SJCRH30 (cell line): ENCODE data around the gene PTPRE. TPM values are rescaled to one million over a fixed set of nuclear protein-coding genes. Genes with fewer than 3 reads are reported as not detected.

Source experiments
- DNase-seq, 2 experiments: peaks; one replicate each; pipeline ENCODE4 v3.0.0-alpha.2; 2015 to 2020
- H3K27ac ChIP-seq: fragments of 250-450 bp; sonication (Bioruptor Pico); 2 replicates; pipeline ENCODE4 v1.5.1; 2020; ENCODE audit warnings: mild to moderate bottlenecking, moderate library complexity
- H3K27me3 ChIP-seq: fragments of 250-450 bp; sonication (Bioruptor Pico); 2 replicates; pipeline ENCODE4 v1.5.1; 2020; ENCODE audit warnings: mild to moderate bottlenecking, moderate library complexity
- H3K36me3 ChIP-seq: fragments of 250-450 bp; sonication (Bioruptor Pico); 2 replicates; pipeline ENCODE4 v1.5.1; 2020; ENCODE audit warnings: mild to moderate bottlenecking, moderate library complexity
- H3K4me1 ChIP-seq: fragments of 250-450 bp; sonication (Bioruptor Pico); 2 replicates; pipeline ENCODE4 v1.5.1; 2020; ENCODE audit warnings: mild to moderate bottlenecking, moderate library complexity
- H3K4me3 ChIP-seq: fragments of 250-450 bp; sonication (Bioruptor Pico); 2 replicates; pipeline ENCODE4 v1.5.1; 2020; ENCODE audit warnings: mild to moderate bottlenecking, moderate library complexity
- H3K9me3 ChIP-seq: fragments of 250-450 bp; sonication (Bioruptor Pico); replicated peaks from 2 replicates; pipeline ENCODE4 v1.5.1; 2020; ENCODE audit warnings: mild to moderate bottlenecking, moderate library complexity
- total RNA-seq: library from RNA; depleted of rRNA; stranded (reverse); fragments of >200 nt; shearing (Covaris generic); gene quantifications from 2 replicates; pipeline ENCODE4 v1.2.3, GENCODE V29; 2014

The PTPRE gene
- total RNA-seq, 1 experiment from 2014 or later = 5.2 TPM

- no peaks in the 10 kb centered on the region for H3K36me3 ChIP-seq
- H3K4me1 ChIP-seq = peaks cover 35% of the 10 kb centered on the region
- no peak overlapping the region for H3K27ac ChIP-seq
- H3K4me3 ChIP-seq = no peak overlapping the region
- H3K27me3 ChIP-seq = no peaks in the 10 kb centered on the region
- DNase-seq = no peak
- peaks cover 4% of the 10 kb centered on the region; the same call in 1 of the 2 replicates for H3K9me3 ChIP-seq
These were observed 119.0 kb downstream of the PTPRE start for GRCh38 chr10:128025951-128026350.

- peak; percentile 69 to 78 for DNase-seq
- Histone ChIP-seq H3K9me3 (peaks cover 4% of the 10 kb centered on the region; the same call in 1 of the 2 replicates), H3K27me3 (no peaks in the 10 kb centered on the region), H3K4me3 (no peak overlapping the region), H3K4me1 (peaks cover 35% of the 10 kb centered on the region), H3K36me3 (no peaks in the 10 kb centered on the region), H3K27ac (peak overlapping the region; percentile 40)
These were observed 119.9 kb downstream of the PTPRE start for GRCh38 chr10:128026615-128027300.

DNA sequence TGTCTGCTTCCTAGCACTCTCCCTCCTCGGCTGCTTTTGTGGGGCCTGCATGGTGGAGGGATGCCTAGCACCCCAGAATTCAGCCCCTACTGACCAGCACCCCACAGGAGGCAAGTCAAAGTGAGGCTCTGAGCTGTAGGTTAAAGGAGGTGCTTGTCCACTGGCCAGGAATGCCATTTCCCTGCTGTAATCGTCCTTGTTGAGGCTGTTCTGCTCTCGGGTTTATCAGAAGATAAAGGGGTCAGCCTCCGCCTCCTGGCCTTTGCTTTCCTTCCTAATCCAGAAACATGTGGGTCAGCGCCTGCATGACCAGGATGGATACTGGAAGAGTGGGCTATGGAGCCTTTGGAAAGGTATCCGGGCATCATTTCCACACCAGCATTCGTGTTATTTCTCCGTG, 120.4 kb downstream of the PTPRE start:
- H3K27ac ChIP-seq = peak overlapping the region; percentile 40
- peaks cover 35% of the 10 kb centered on the region for H3K4me1 ChIP-seq
- H3K27me3 ChIP-seq = no peaks in the 10 kb centered on the region
- H3K36me3 ChIP-seq = no peaks in the 10 kb centered on the region
- DNase-seq = no peak
- no peak overlapping the region for H3K4me3 ChIP-seq
- peaks cover 4% of the 10 kb centered on the region; the same call in 1 of the 2 replicates for H3K9me3 ChIP-seq

DNA sequence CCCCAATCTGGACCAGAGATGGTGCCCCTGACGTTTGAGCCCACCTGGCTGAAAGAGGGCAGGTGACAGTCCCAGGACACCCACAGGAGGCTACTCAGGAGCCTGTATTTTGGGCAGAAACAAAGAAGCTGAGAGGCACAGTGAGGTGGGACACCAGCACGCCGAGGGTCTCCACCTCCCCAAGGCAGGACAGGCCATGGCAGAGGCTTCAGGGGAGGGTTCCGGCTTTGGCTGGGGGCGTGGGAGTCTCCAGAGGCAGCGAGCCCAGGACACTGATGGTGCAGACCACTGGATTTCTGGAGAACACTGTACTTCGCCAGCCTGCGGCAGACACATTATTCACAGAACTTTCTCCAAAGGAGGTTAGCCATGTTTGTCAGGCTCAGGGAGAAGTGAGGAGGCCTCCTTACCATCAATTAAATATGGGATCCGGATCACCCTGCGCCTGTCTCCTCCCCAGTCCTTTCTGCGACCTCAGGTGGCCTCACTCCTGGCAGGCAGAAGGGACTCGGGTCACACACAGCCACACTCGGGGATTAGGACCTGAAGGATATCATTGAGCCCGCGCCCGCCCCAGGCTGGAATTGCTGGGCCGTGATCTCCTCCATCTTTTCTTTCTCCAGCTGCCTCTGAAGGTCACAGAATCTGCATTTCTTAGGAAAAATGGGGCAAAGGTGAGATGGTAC, 121.1 kb downstream of the PTPRE start:
- Histone ChIP-seq H3K36me3 (no peaks in the 10 kb centered on the region), H3K4me1 (peaks cover 35% of the 10 kb centered on the region), H3K9me3 (peaks cover 4% of the 10 kb centered on the region; the same call in 1 of the 2 replicates), H3K4me3 (no peak overlapping the region), H3K27me3 (no peaks in the 10 kb centered on the region), H3K27ac (no peak overlapping the region)
- DNase-seq = no peak

DNA sequence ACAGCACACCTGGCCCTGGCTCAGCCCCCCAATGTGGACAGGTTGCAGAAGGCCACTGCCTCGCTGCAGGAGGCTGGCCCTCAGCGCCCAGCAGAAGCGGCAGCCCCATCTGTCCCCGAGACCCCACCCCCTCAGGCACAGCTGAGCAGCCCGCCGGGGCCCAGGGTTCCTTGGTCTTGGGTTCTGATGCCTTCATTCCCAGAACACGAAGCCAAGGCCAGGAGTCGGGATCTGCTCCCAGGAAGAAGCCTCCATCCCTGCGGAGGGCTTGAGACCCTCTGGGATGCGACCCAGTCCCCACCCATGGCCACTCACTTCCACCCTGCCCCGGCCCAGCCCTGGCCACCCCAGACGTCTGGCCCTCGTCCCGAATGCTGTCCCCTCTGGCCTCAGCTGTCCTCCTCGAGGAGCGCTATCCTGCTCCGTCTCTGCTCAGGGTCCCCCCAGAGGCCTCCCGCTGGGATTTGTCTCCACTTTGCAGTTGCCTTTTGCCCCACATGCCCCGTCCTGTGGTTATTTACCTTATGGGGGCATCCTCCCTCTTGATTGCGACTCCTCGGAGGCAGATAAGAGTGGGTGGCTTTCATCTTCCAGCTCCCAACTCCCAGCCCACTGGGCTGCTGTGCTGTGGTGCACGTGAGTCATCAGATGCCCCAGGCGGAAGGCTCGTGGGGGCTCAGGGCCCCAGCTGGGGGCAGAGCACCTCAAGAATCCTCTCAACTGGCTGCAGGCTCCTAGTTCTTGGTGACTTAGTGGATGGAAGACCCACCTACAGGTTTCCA, 121.8 kb downstream of the PTPRE start:
- H3K27me3 ChIP-seq = no peaks in the 10 kb centered on the region
- H3K36me3 ChIP-seq = no peaks in the 10 kb centered on the region
- DNase-seq = peak in 1 of 2 experiments; percentile 39
- no peak overlapping the region for H3K27ac ChIP-seq
- peaks cover 4% of the 10 kb centered on the region; the same call in 1 of the 2 replicates for H3K9me3 ChIP-seq
- no peak overlapping the region for H3K4me3 ChIP-seq
- peaks cover 35% of the 10 kb centered on the region for H3K4me1 ChIP-seq

DNA sequence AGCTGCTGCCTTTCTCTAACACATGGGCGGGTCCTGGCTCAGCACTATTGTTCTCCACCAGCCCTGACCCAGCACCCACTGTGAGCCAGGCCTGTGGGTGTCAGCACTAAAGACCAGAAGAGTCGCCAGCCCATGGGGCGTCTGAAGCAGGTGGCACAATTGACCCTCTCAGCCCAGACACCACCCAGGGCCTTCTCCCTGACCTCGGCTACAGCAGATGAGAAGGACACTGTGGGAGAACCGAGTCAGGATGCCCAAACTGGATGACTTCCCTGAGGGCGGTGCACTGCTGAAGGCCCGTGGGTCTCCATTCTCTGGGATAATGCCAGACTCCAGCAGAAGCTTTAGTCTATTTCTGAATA, 122.4 kb downstream of the PTPRE start:
- Histone ChIP-seq H3K27ac (no peak overlapping the region), H3K36me3 (no peaks in the 10 kb centered on the region), H3K9me3 (no peaks in the 10 kb centered on the region; the same call in 1 of the 2 replicates), H3K27me3 (no peaks in the 10 kb centered on the region), H3K4me3 (no peak overlapping the region), H3K4me1 (peaks cover 35% of the 10 kb centered on the region)
- DNase-seq = no peak

GRCh38 chr10:128029731-128030369, 122.9 kb downstream of the PTPRE start:
- H3K27me3 ChIP-seq = no peaks in the 10 kb centered on the region
- H3K4me3 ChIP-seq = no peak overlapping the region
- no peak for DNase-seq
- H3K4me1 ChIP-seq = peaks cover 35% of the 10 kb centered on the region
- no peaks in the 10 kb centered on the region for H3K36me3 ChIP-seq
- H3K27ac ChIP-seq = no peak overlapping the region
- no peaks in the 10 kb centered on the region for H3K9me3 ChIP-seq

GRCh38 chr10:128030498-128031072, 123.7 kb downstream of the PTPRE start:
- no peak overlapping the region for H3K4me3 ChIP-seq
- DNase-seq = no peak
- H3K4me1 ChIP-seq = peaks cover 35% of the 10 kb centered on the region
- no peak overlapping the region for H3K27ac ChIP-seq
- H3K36me3 ChIP-seq = no peaks in the 10 kb centered on the region
- no peaks in the 10 kb centered on the region for H3K9me3 ChIP-seq
- no peaks in the 10 kb centered on the region for H3K27me3 ChIP-seq

DNA sequence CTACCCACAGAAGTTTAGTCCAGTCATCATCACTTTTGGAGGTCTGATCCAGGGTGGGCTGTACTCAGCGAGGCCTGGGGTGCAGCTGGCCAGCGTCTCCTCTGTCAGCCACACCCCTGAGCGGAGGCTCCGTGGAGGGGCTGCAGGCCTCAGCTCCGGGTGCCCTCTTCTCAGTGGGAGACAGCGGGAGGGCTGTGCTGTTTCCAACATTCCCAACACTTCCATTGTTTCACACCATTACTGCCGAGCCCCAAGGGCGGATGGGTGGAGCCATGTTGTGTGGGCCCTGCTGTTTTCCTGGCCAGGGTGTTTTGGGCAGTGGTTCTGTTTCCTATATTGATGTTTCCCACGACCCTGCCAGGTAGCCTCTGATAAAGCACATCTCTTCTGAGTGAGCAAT, 124.3 kb downstream of the PTPRE start:
- DNase-seq = no peak
- Histone ChIP-seq H3K4me3 (no peak overlapping the region), H3K36me3 (no peaks in the 10 kb centered on the region), H3K9me3 (no peaks in the 10 kb centered on the region), H3K27me3 (no peaks in the 10 kb centered on the region), H3K27ac (no peak overlapping the region), H3K4me1 (peaks cover 32% of the 10 kb centered on the region)

- Histone ChIP-seq H3K27ac (no peak overlapping the region), H3K4me3 (no peak overlapping the region)
- DNase-seq = no peak
These were observed 125.6 kb downstream of the PTPRE start for GRCh38 chr10:128032466-128032865.

DNA sequence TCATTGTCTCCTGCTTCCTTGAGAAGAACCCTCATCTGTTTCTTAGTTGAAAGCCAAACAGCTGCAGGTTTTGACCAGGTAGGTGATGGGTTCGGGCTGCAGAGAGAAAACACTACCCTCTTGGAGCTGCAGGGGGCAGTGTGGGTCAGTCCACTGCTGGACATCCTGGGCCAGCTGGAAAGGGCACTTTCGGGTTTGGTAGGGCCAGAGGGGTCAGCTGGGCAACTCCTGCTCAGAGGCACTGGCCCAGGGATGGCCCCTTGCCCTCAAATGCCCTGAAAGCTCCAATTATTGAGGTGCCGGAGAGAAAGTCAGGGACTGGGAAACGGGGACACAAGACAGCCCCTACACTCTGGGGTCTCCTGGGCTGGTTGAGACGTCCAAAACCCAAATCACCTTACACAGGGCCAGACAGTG, 128.7 kb downstream of the PTPRE start:
- Histone ChIP-seq H3K36me3 (no peaks in the 10 kb centered on the region), H3K4me1 (no peaks in the 10 kb centered on the region), H3K4me3 (no peak overlapping the region), H3K9me3 (no peaks in the 10 kb centered on the region), H3K27me3 (no peaks in the 10 kb centered on the region), H3K27ac (no peak overlapping the region)
- peak; percentile 40 to 59 for DNase-seq

More at GRCh38 chr10:128032466-128032865, 125.6 kb downstream of the PTPRE start:
- Histone ChIP-seq H3K36me3 (no peaks in the 10 kb centered on the region), H3K9me3 (no peaks in the 10 kb centered on the region), H3K27me3 (no peaks in the 10 kb centered on the region), H3K4me1 (peaks cover 20% of the 10 kb centered on the region)

- no peak for DNase-seq
- Histone ChIP-seq H3K9me3 (no peaks in the 10 kb centered on the region), H3K4me1 (no peaks in the 10 kb centered on the region), H3K27ac (no peak overlapping the region), H3K4me3 (no peak overlapping the region), H3K27me3 (no peaks in the 10 kb centered on the region), H3K36me3 (no peaks in the 10 kb centered on the region)
These were observed 129.2 kb downstream of the PTPRE start for GRCh38 chr10:128036011-128036615.

GRCh38 chr10:128036746-128037543, 130.0 kb downstream of the PTPRE start:
- Histone ChIP-seq H3K9me3 (no peaks in the 10 kb centered on the region), H3K27me3 (no peaks in the 10 kb centered on the region), H3K4me3 (no peak overlapping the region), H3K27ac (no peak overlapping the region), H3K36me3 (no peaks in the 10 kb centered on the region), H3K4me1 (no peaks in the 10 kb centered on the region; the same call in 1 of the 2 replicates)
- no peak for DNase-seq
